ENCODE measurements around the gene TCF12. TPM values are rescaled to one million over a fixed set of nuclear protein-coding genes. Genes with fewer than 3 reads are reported as not detected.

Gene TCF12
- total RNA-seq, 4 donors from 2014 or later: 108 to 177 (median 148) TPM

GRCh38 chr15:57288926-57289580 lies 370.6 kb downstream of the TCF12 start:
- TF ChIP-seq POLR2AphosphoS5 (IDR thresholded peaks at IDR 0.05): no peak
- no peak for TF ChIP-seq CTCF (IDR thresholded peaks at IDR 0.05)
- no peak for TF ChIP-seq POLR2A (IDR thresholded peaks at IDR 0.05; ENCODE audit: low read depth)
- TF ChIP-seq EP300 (IDR thresholded peaks at IDR 0.05): no peak
- intact Hi-C loops (cut with DNase I): no loop called here
- WGBS: 72% methylated on average over 5 of the region's 5 CpGs
- H3K36me3 ChIP-seq: peaks cover 12 to 65% (median 40%) of the 10 kb centered on the region in 4 donors
- H3K9me3 ChIP-seq: no peaks in the 10 kb centered on the region
- no peak for DNase-seq (ENCODE audit: extremely low spot score)
- H3K4me1 ChIP-seq: no peaks in the 10 kb centered on the region
- no peak overlapping the region for H3K27ac ChIP-seq (replicated peaks in 1 of 4)
- H3K4me3 ChIP-seq: no peak overlapping the region
- H3K27me3 ChIP-seq: no peaks in the 10 kb centered on the region

- Histone ChIP-seq H3K9me3 (no peaks in the 10 kb centered on the region), H3K27me3 (no peaks in the 10 kb centered on the region), H3K36me3 (peaks cover 12 to 55% (median 33%) of the 10 kb centered on the region in 4 donors), H3K27ac (replicated peaks in 1 of 4) (no peak overlapping the region), H3K4me3 (no peak overlapping the region), H3K4me1 (no peaks in the 10 kb centered on the region)
- TF ChIP-seq POLR2AphosphoS5 (IDR thresholded peaks at IDR 0.05): no peak
- TF ChIP-seq EP300 (IDR thresholded peaks at IDR 0.05): no peak
- no peak for TF ChIP-seq POLR2A (IDR thresholded peaks at IDR 0.05; ENCODE audit: low read depth)
- no peak for TF ChIP-seq CTCF (IDR thresholded peaks at IDR 0.05)
- WGBS: 90% methylated on average over 2 of the region's 2 CpGs
- intact Hi-C loops (cut with DNase I): no loop called here
- DNase-seq (ENCODE audit: extremely low spot score): no peak
Observed at GRCh38 chr15:57290187-57290586, 371.7 kb downstream of the TCF12 start.

GRCh38 chr15:57290826-57291225 lies 372.4 kb downstream of the TCF12 start:
- no peak overlapping the region for H3K4me3 ChIP-seq
- WGBS: 87% methylated on average over 4 of the region's 4 CpGs

GRCh38 chr15:57296473-57297162 lies 378.2 kb downstream of the TCF12 start:
- H3K4me3 ChIP-seq: no peak overlapping the region
- H3K27ac ChIP-seq (replicated peaks in 1 of 4): no peak overlapping the region
- intact Hi-C loops (cut with DNase I): no loop called here
- TF ChIP-seq EP300 (IDR thresholded peaks at IDR 0.05): no peak
- no peak for TF ChIP-seq POLR2AphosphoS5 (IDR thresholded peaks at IDR 0.05)
- no peak for TF ChIP-seq POLR2A (IDR thresholded peaks at IDR 0.05; ENCODE audit: low read depth)
- no peak for TF ChIP-seq CTCF (IDR thresholded peaks at IDR 0.05)
- H3K27me3 ChIP-seq: no peaks in the 10 kb centered on the region
- no peak for DNase-seq (ENCODE audit: extremely low spot score)
- no peaks in the 10 kb centered on the region for H3K4me1 ChIP-seq
- H3K36me3 ChIP-seq: peaks cover 0 to 1% (median 0%) of the 10 kb centered on the region in 4 donors
- no peaks in the 10 kb centered on the region for H3K9me3 ChIP-seq
- WGBS: 78% methylated on average over 8 of the region's 9 CpGs

More at GRCh38 chr15:57290826-57291225, 372.4 kb downstream of the TCF12 start:
- TF ChIP-seq EP300 (IDR thresholded peaks at IDR 0.05) (no peak), POLR2A (IDR thresholded peaks at IDR 0.05; ENCODE audit: low read depth) (no peak), POLR2AphosphoS5 (IDR thresholded peaks at IDR 0.05) (no peak), CTCF (IDR thresholded peaks at IDR 0.05) (no peak)
- no peak for DNase-seq (ENCODE audit: extremely low spot score)
- intact Hi-C loops (cut with DNase I): no loop called here
- H3K36me3 ChIP-seq: peaks cover 12 to 49% (median 27%) of the 10 kb centered on the region in 4 donors
- H3K9me3 ChIP-seq: no peaks in the 10 kb centered on the region
- H3K27me3 ChIP-seq: no peaks in the 10 kb centered on the region
- no peaks in the 10 kb centered on the region for H3K4me1 ChIP-seq
- no peak overlapping the region for H3K27ac ChIP-seq (replicated peaks in 1 of 4)

Measured in esophagus muscularis mucosa (tissue), 4 donors.